Breast epithelium (tissue), 3 donors: ENCODE data around the gene KRT79.

Experiments
- POLR2A ChIP-seq: fragments of 450-650 bp; IDR thresholded peaks from one replicate; pipeline ENCODE4 v1.6.1; 2016; ENCODE audit warnings: antibody characterized with exemption, mild to moderate bottlenecking, moderate library complexity
- TF ChIP-seq, protein P1 (sequence below), 3 donors: fragments of 450-650 bp; IDR thresholded peaks; one replicate each; pipeline ENCODE4 v1.5.1; 2016 to 2017; ENCODE audit warnings: antibody characterized with exemption in 3 of 3, mild to moderate bottlenecking in 3 of 3, moderate library complexity in 3 of 3

DNA sequence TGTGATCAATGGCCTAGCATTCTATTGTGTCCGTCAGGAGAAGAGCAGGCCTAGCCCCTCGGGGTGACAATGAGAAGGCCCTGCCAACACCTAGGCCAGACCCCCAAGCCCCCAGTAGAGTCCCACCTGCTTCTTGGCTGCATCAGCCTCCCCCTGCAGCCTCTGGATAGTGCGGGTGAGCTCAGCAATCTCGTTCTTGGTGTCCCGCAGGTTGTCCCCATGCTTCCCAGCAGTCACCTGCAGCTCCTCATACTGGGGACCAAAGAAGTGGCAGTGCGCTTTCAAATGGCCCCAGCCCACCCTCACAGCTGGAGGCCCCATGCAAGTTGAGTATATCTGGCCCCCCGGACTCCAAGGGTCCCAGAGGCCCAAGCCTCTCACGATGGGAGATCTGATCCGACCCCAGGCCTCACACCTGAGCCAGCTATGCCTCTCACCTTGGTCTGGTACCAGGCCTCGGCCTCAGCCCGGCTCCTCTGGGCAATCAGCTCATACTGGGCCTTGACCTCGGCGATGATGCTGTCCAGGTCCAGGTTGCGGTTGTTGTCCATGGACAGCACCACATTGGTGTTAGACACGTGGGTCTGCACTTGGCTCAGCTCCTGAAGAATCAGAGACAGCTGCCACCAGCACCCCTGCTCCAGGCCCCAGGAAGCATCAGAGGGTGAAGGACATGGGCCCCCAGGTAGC is 10.2 kb downstream of the KRT79 start:
- TF ChIP-seq, protein P1, sequence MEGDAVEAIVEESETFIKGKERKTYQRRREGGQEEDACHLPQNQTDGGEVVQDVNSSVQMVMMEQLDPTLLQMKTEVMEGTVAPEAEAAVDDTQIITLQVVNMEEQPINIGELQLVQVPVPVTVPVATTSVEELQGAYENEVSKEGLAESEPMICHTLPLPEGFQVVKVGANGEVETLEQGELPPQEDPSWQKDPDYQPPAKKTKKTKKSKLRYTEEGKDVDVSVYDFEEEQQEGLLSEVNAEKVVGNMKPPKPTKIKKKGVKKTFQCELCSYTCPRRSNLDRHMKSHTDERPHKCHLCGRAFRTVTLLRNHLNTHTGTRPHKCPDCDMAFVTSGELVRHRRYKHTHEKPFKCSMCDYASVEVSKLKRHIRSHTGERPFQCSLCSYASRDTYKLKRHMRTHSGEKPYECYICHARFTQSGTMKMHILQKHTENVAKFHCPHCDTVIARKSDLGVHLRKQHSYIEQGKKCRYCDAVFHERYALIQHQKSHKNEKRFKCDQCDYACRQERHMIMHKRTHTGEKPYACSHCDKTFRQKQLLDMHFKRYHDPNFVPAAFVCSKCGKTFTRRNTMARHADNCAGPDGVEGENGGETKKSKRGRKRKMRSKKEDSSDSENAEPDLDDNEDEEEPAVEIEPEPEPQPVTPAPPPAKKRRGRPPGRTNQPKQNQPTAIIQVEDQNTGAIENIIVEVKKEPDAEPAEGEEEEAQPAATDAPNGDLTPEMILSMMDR (IDR thresholded peaks at IDR 0.05): no peak
- no peak for TF ChIP-seq POLR2A
